H1 (cell line): ENCODE results near the gene ZNF219. TPM values are rescaled to one million over a fixed set of nuclear protein-coding genes. Genes with fewer than 3 reads are reported as not detected.

ENCODE experiments used
- CTCF ChIA-PET: fragments of 300-600 bp; sonication (Branson Sonifier 250); formaldehyde crosslinking; loops from one replicate; lab custom pipeline; 2021; ENCODE audit not compliant: partially characterized antibody; lab: Charles Lee
- POLR2A ChIA-PET: fragments of 300-600 bp; sonication (Branson Sonifier 250); formaldehyde crosslinking; loops from one replicate; lab custom pipeline; 2021; ENCODE audit warnings: inconsistent platforms; ENCODE audit not compliant: partially characterized antibody; lab: Charles Lee
- DNase-seq, 2 experiments: peaks; one replicate each; pipeline versions ENCODE4 v3.0.0 to v3.0.0-alpha.2; 2010 to 2022; ENCODE audit warnings: low spot score in 2 of 2, low read depth in 1 of 2, mixed read lengths in 1 of 2
- FAIRE-seq: peaks from 2 replicates; lab custom pipeline; 2011; peaks lifted over from hg19 to GRCh38; lab: Jason Lieb, UNC
- H2AFZ ChIP-seq: 2 replicates; pipeline ENCODE4 v1.8.1; 2012; ENCODE audit warnings: low read length, inconsistent platforms
- H2AK5ac ChIP-seq: 2 replicates; pipeline ENCODE4 v1.6.1; 2013; ENCODE audit warnings: low read depth, low read length
- H2BK120ac ChIP-seq: replicated peaks from 2 replicates; pipeline ENCODE3; 2013; ENCODE audit warnings: low read depth, low read length, inconsistent platforms
- H2BK12ac ChIP-seq: 2 replicates; pipeline ENCODE4 v1.6.1; 2013; ENCODE audit warnings: low read depth, low read length
- H2BK15ac ChIP-seq: 2 replicates; pipeline ENCODE4 v1.6.1; 2013; ENCODE audit warnings: low read length
- H2BK20ac ChIP-seq: 2 replicates; pipeline ENCODE4 v1.6.1; 2013; ENCODE audit warnings: low read length
- H2BK5ac ChIP-seq: 2 replicates; pipeline ENCODE4 v1.6.1; 2013; ENCODE audit warnings: low read depth, low read length
- H3K14ac ChIP-seq: 2 replicates; pipeline ENCODE4 v1.6.1; 2013; ENCODE audit warnings: inconsistent platforms; ENCODE audit not compliant: insufficient read length
- H3K18ac ChIP-seq: 2 replicates; pipeline ENCODE4 v1.6.1; 2013; ENCODE audit warnings: low read length; ENCODE audit errors: extremely low read depth
- H3K23ac ChIP-seq: 2 replicates; pipeline ENCODE4 v1.6.1; 2013; ENCODE audit warnings: inconsistent platforms; ENCODE audit not compliant: insufficient read length
- H3K23me2 ChIP-seq: 2 replicates; pipeline ENCODE4 v1.6.1; 2013; ENCODE audit warnings: low read depth, low read length
- H3K27ac ChIP-seq: 2 replicates; pipeline ENCODE4 v1.6.1; 2011; ENCODE audit warnings: low read depth, low read length, inconsistent platforms
- H3K27me3 ChIP-seq, 4 experiments: replicated peaks in 1 of 4; 1 replicate in 1 of 4; 2 replicates in 3 of 4; pipeline versions ENCODE4 v1.6.1 to v1.8.1; 2011 to 2013; ENCODE audit warnings: low read length in 3 of 4, mild to moderate bottlenecking in 3 of 4, inconsistent platforms in 2 of 4, mixed read lengths in 2 of 4, moderate library complexity in 1 of 4; ENCODE audit not compliant: control insufficient read depth in 3 of 4, insufficient read depth in 3 of 4; ENCODE audit errors: extremely low read depth in 1 of 4
- H3K36me3 ChIP-seq, 4 experiments: 2 replicates each; pipeline versions ENCODE4 v1.6.1 to v1.8.1; 2011 to 2013; ENCODE audit warnings: mild to moderate bottlenecking in 4 of 4, low read length in 3 of 4, moderate library complexity in 2 of 4, control low read depth in 1 of 4, inconsistent platforms in 1 of 4; ENCODE audit not compliant: insufficient read depth in 4 of 4, control insufficient read depth in 2 of 4
- H3K4ac ChIP-seq: replicated peaks from 2 replicates; pipeline ENCODE3; 2013; ENCODE audit warnings: low read length, low read depth, mixed read lengths, inconsistent platforms; ENCODE audit not compliant: insufficient read length
- H3K4me1 ChIP-seq, 4 experiments: replicated peaks in 1 of 4; 1 replicate in 1 of 4; 2 replicates in 3 of 4; pipeline versions ENCODE4 v1.6.1 to v1.8.1; 2011 to 2013; ENCODE audit warnings: low read length in 3 of 4, inconsistent platforms in 2 of 4, mixed read lengths in 1 of 4; ENCODE audit not compliant: insufficient read depth in 4 of 4, control insufficient read depth in 3 of 4
- H3K4me2 ChIP-seq, 2 experiments: 2 replicates each; pipeline versions ENCODE4 v1.6.1 to v1.8.1; 2011 to 2013; ENCODE audit warnings: low read depth in 2 of 2, low read length in 2 of 2, control low read depth in 1 of 2, inconsistent platforms in 1 of 2, mild to moderate bottlenecking in 1 of 2; ENCODE audit not compliant: insufficient read depth in 1 of 2
- H3K4me3 ChIP-seq, 4 experiments: fragments of 200-600, 300-600 bp in 1 of 4; sonication (generic), shearing (Covaris generic), sonication (Bioruptor Twin) in 1 of 4; 2 replicates each; pipeline versions ENCODE4 v1.5.1 to v1.8.1; 2011 to 2016; ENCODE audit warnings: low read length in 4 of 4, low read depth in 3 of 4, control low read depth in 2 of 4, inconsistent platforms in 2 of 4, mild to moderate bottlenecking in 2 of 4, mixed read lengths in 1 of 4, moderate library complexity in 1 of 4; ENCODE audit not compliant: insufficient read depth in 2 of 4; ENCODE audit errors: extremely low read depth in 1 of 4
- H3K56ac ChIP-seq: replicated peaks from 2 replicates; pipeline ENCODE3; 2013; ENCODE audit warnings: low read depth, mild to moderate bottlenecking, mixed read lengths, low read length, inconsistent platforms; ENCODE audit not compliant: insufficient read length
- H3K79me1 ChIP-seq: 2 replicates; pipeline ENCODE4 v1.6.1; 2013; ENCODE audit warnings: low read depth, low read length, control low read depth
- H3K79me2 ChIP-seq, 2 experiments: 2 replicates each; pipeline versions ENCODE4 v1.6.1 to v1.8.1; 2012 to 2013; ENCODE audit warnings: low read length in 2 of 2, mild to moderate bottlenecking in 2 of 2, inconsistent platforms in 1 of 2; ENCODE audit not compliant: insufficient read depth in 2 of 2, control insufficient read depth in 1 of 2
- H3K9ac ChIP-seq, 4 experiments: replicated peaks in 1 of 4; 1 replicate in 1 of 4; 2 replicates in 3 of 4; pipeline versions ENCODE4 v1.6.1 to v1.8.1; 2011 to 2013; ENCODE audit warnings: low read depth in 3 of 4, low read length in 3 of 4, control low read depth in 2 of 4, mild to moderate bottlenecking in 2 of 4, moderate library complexity in 2 of 4, inconsistent platforms in 1 of 4; ENCODE audit errors: extremely low read depth in 1 of 4
- H3K9me3 ChIP-seq, 2 experiments: 2 replicates each; pipeline versions ENCODE4 v1.6.1 to v1.8.1; 2012 to 2013; ENCODE audit warnings: mild to moderate bottlenecking in 2 of 2, moderate library complexity in 2 of 2, control low read depth in 1 of 2, inconsistent platforms in 1 of 2, low read depth in 1 of 2, low read length in 1 of 2, mixed read lengths in 1 of 2; ENCODE audit not compliant: insufficient read depth in 2 of 2
- H4K20me1 ChIP-seq, 2 experiments: replicated peaks in 1 of 2; 2 replicates each; pipeline versions ENCODE3 to v1.8.1; 2011 to 2013; ENCODE audit warnings: inconsistent platforms in 2 of 2, low read length in 2 of 2, mild to moderate bottlenecking in 1 of 2; ENCODE audit not compliant: insufficient read depth in 2 of 2, control insufficient read depth in 1 of 2
- H4K5ac ChIP-seq: 2 replicates; pipeline ENCODE4 v1.6.1; 2013; ENCODE audit warnings: low read length, low read depth, mixed read lengths, inconsistent platforms; ENCODE audit not compliant: insufficient read length
- H4K8ac ChIP-seq: 2 replicates; pipeline ENCODE4 v1.8.0; 2013; ENCODE audit warnings: mild to moderate bottlenecking, moderate library complexity, low read length, inconsistent platforms; ENCODE audit not compliant: insufficient read depth; ENCODE audit errors: extremely low read depth
- H4K91ac ChIP-seq: replicated peaks from 2 replicates; pipeline ENCODE3; 2013; ENCODE audit warnings: low read length, mixed read lengths, inconsistent platforms; ENCODE audit not compliant: insufficient read length
- CBX8 ChIP-seq: fragments of 300-800, 300-1000 bp; sonication (generic); IDR thresholded peaks from 2 replicates; pipeline ENCODE4 v1.7.1; 2016; ENCODE audit warnings: low read depth, low read length, borderline replicate concordance
- CEBPB ChIP-seq: IDR thresholded peaks from 2 replicates; pipeline ENCODE4 v1.6.1; 2012; ENCODE audit warnings: low read depth, low read length
- JUND ChIP-seq: IDR thresholded peaks from 2 replicates; pipeline ENCODE4 v1.6.1; 2011; ENCODE audit warnings: mild to moderate bottlenecking, improper control_type of control experiment, low read length
- KDM1A ChIP-seq: fragments of 200-600, 300-600 bp; sonication (generic); IDR thresholded peaks from 2 replicates; pipeline ENCODE4 v1.7.1; 2016; ENCODE audit warnings: mild to moderate bottlenecking, low read length, borderline replicate concordance
- KDM4A ChIP-seq: IDR thresholded peaks from one replicate; pipeline ENCODE4 v1.7.1; 2012; ENCODE audit warnings: low read depth, mild to moderate bottlenecking, moderate library complexity, low read length, inconsistent platforms; ENCODE audit not compliant: severe bottlenecking
- MAFK ChIP-seq: IDR thresholded peaks from 2 replicates; pipeline ENCODE4 v1.6.1; 2012; ENCODE audit warnings: low read depth, mild to moderate bottlenecking, improper control_type of control experiment, low read length
- POLR2AphosphoS5 ChIP-seq: IDR thresholded peaks from 2 replicates; pipeline ENCODE4 v1.6.1; 2011; ENCODE audit warnings: low read depth, low read length
- RAD21 ChIP-seq, 2 experiments: IDR thresholded peaks in 1 of 2; conservative IDR thresholded peaks in 1 of 2; 2 replicates each; pipeline ENCODE4 v1.6.1; 2011; ENCODE audit warnings: low read depth in 2 of 2, low read length in 2 of 2, improper control_type of control experiment in 1 of 2, inconsistent platforms in 1 of 2, mild to moderate bottlenecking in 1 of 2, moderate library complexity in 1 of 2
- RFX5 ChIP-seq: IDR thresholded peaks from 2 replicates; pipeline ENCODE4 v1.6.1; 2011; ENCODE audit warnings: low read depth, low read length, improper control_type of control experiment, borderline replicate concordance
- RNF2 ChIP-seq: fragments of 200-900, 300-1000 bp; sonication (generic); IDR thresholded peaks from 2 replicates; pipeline ENCODE4 v1.7.1; 2016; ENCODE audit warnings: borderline replicate concordance, low read depth, mild to moderate bottlenecking, antibody characterized with exemption, low read length; ENCODE audit not compliant: poor library complexity, severe bottlenecking; ENCODE audit errors: missing control alignments
- SP1 ChIP-seq: IDR thresholded peaks from 2 replicates; pipeline ENCODE4 v1.6.1; 2011; ENCODE audit warnings: low read depth, low read length
- SP4 ChIP-seq: IDR thresholded peaks from 2 replicates; pipeline ENCODE4 v1.6.1; 2012; ENCODE audit warnings: low read length, inconsistent platforms
- TAF1 ChIP-seq: IDR thresholded peaks from 2 replicates; pipeline ENCODE4 v1.6.1; 2011; ENCODE audit warnings: mild to moderate bottlenecking, low read depth, low read length
- YY1 ChIP-seq: IDR thresholded peaks from 2 replicates; pipeline ENCODE4 v1.6.1; 2011; ENCODE audit warnings: low read depth, mild to moderate bottlenecking, low read length
- WGBS, 2 experiments: shearing (Covaris generic) in 1 of 2; methylation state at CpG; one replicate each; pipeline versions ENCODE4 v1.1.6 to v1.1.7; 2013 to 2015; ENCODE audit warnings: low lambda C conversion rate in 2 of 2, mixed read lengths in 2 of 2, inconsistent platforms in 1 of 2, low coverage in 1 of 2, missing lambda C conversion rate in 1 of 2; ENCODE audit not compliant: insufficient replicate concordance in 2 of 2, insufficient coverage in 1 of 2, insufficient read length in 1 of 2; ENCODE audit errors: extremely low coverage in 1 of 2, missing lambda C conversion rate in 1 of 2; 5-methylcytosine and 5-hydroxymethylcytosine counted together
- polyA plus RNA-seq, 7 experiments: library from polyadenylated mRNA; depleted of rRNA in 3 of 7; stranded (reverse) in 5 of 7; unstranded in 2 of 7; fragments of >200 nt in 5 of 7; fragments of 200-250 nt in 2 of 7; gene quantifications; 1 replicate in 5 of 7; 2 replicates in 1 of 7; 4 replicates in 1 of 7; pipeline versions ENCODE4 v1.2.1 to v1.2.3, GENCODE V29; 2011 to 2013; ENCODE audit warnings: missing spikeins in 2 of 7, mixed read lengths in 2 of 7
- total RNA-seq: library from RNA; stranded (reverse); fragmentation: NEBNext Ultra II Directional; extraction: Animal tissue kit (Norgen Biotek cat#: 25700); gene quantifications from 2 replicates; pipeline ENCODE4 v1.2.1, GENCODE V29; 2021

The ZNF219 gene
- total and polyA plus RNA-seq, 2 of the 8 experiments (the other 6 are each of a cell fraction or from before 2014, with no cell fraction given): 113 to 160 TPM

DNA sequence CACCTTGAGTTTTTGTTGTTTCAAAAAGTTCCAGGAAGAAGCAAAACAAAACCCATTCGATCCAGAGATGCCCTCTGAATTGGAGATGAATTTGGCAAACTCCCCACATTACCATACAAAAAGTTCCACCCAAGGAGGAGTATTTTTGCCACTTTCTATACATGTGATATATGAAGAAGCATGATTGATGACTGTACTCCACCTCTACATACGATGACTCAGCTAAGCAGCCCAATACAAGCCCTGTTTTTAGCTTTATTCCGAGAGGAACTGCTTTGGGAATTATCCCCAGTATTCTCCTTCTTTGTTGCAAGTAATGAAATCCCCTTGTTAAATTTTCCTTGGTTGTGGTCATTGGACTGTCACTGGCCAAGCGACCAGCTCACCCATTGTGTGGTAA is 13.8 kb upstream of the ZNF219 start:
- H3K23me2 ChIP-seq: no peaks in the 10 kb centered on the region
- WGBS, 2 experiments: 93% methylated on average over 4 of the region's 4 CpGs; no CpG with 5 or more reads in 1 of the 2 experiments
- no peak overlapping the region for H3K56ac ChIP-seq
- H3K4me1 ChIP-seq: peaks cover 0 to 7% (median 1%) of the 10 kb centered on the region in 4 experiments; a peak in 1 of 7 replicates
- H3K9me3 ChIP-seq: no peaks in the 10 kb centered on the region
- no peak overlapping the region for H2AFZ ChIP-seq
- H3K27ac ChIP-seq: no peak overlapping the region
- no peak overlapping the region for H2BK5ac ChIP-seq
- no peaks in the 10 kb centered on the region for H3K79me1 ChIP-seq
- H4K5ac ChIP-seq: no peak overlapping the region
- no peak overlapping the region for H2BK15ac ChIP-seq
- H3K4ac ChIP-seq: no peak overlapping the region
- POLR2A ChIA-PET: interaction anchor here (0.7 to 1.6 kb wide), 2 partner anchors 8 to 19 kb away, joined by 3 to 5 read pairs; no protein-coding TSS in a partner anchor
- CTCF ChIA-PET: interaction anchor here (0.5 to 0.6 kb wide), 2 partner anchors 22 to 106 kb away, joined by 3 read pairs; no protein-coding TSS in a partner anchor
- H3K9ac ChIP-seq: no peak overlapping the region
- no peaks in the 10 kb centered on the region for H3K79me2 ChIP-seq
- no peak overlapping the region for H3K14ac ChIP-seq
- H3K4me3 ChIP-seq: no peak overlapping the region
- H3K27me3 ChIP-seq: no peaks in the 10 kb centered on the region
- H3K36me3 ChIP-seq: no peaks in the 10 kb centered on the region
- H3K4me2 ChIP-seq: no peak overlapping the region
- FAIRE-seq (no peak), DNase-seq (no peak)
- H4K20me1 ChIP-seq: no peaks in the 10 kb centered on the region
- TF ChIP-seq RFX5: no peak
- TF ChIP-seq CEBPB: no peak
- TF ChIP-seq RNF2: no peak
- TF ChIP-seq JUND: no peak
- TF ChIP-seq CBX8: no peak
- no peak for TF ChIP-seq KDM1A
- TF ChIP-seq SP4: no peak
- no peak for TF ChIP-seq KDM4A
- no peak for TF ChIP-seq MAFK
- no peak for TF ChIP-seq TAF1
- TF ChIP-seq RAD21 (IDR thresholded peaks at IDR 0.05 in 1 of 2, conservative IDR thresholded peaks at IDR 0.05 in 1 of 2; ENCODE audit: low read depth in 2 of 2, low read length in 2 of 2): no peak
- TF ChIP-seq SP1: no peak
- TF ChIP-seq POLR2AphosphoS5: no peak
- TF ChIP-seq YY1: no peak
- no peak overlapping the region for H3K18ac ChIP-seq
- no peak overlapping the region for H2BK120ac ChIP-seq
- H4K91ac ChIP-seq: no peak overlapping the region
- H2AK5ac ChIP-seq: no peak overlapping the region
- H4K8ac ChIP-seq: no peak overlapping the region
- H2BK20ac ChIP-seq: no peak overlapping the region
- H2BK12ac ChIP-seq: no peak overlapping the region
- H3K23ac ChIP-seq: no peak overlapping the region
